Measurements from ENCODE around the gene CACNA1C.
"Not testable (repeated sequence)": the region's sequence is repeated elsewhere in the genome, so short reads cannot be mapped to it uniquely, and the experiment has no call there.

CACNA1C gene

GRCh38 chr12:2677142-2677880 lies 624.5 kb downstream of the CACNA1C start:
- DNase-seq (ENCODE audit: low read depth) = no peak

GRCh38 chr12:2678426-2678825 lies 625.6 kb downstream of the CACNA1C start:
- no peak for DNase-seq (ENCODE audit: low read depth)

GRCh38 chr12:2679068-2679815 lies 626.5 kb downstream of the CACNA1C start:
- no peak for DNase-seq (ENCODE audit: low read depth)

GRCh38 chr12:2679816-2680675 lies 627.3 kb downstream of the CACNA1C start:
- DNase-seq (ENCODE audit: low read depth) = no peak

GRCh38 chr12:2680676-2681039 lies 627.9 kb downstream of the CACNA1C start:
- no peak for DNase-seq (ENCODE audit: low read depth)

GRCh38 chr12:2681450-2682205 lies 628.8 kb downstream of the CACNA1C start:
- DNase-seq (ENCODE audit: low read depth) = no peak

GRCh38 chr12:2682296-2683251 lies 629.8 kb downstream of the CACNA1C start:
- DNase-seq (ENCODE audit: low read depth) = peak; percentile 64

- DNase-seq (ENCODE audit: low read depth) = peak; percentile 2
Observed at GRCh38 chr12:2683283-2684025, 630.7 kb downstream of the CACNA1C start.

GRCh38 chr12:2684026-2684325 lies 631.2 kb downstream of the CACNA1C start:
- DNase-seq (ENCODE audit: low read depth) = not testable (repeated sequence)

- DNase-seq (ENCODE audit: low read depth) = not testable (repeated sequence)
Observed at GRCh38 chr12:2685620-2686279, 633.0 kb downstream of the CACNA1C start.

GRCh38 chr12:2686280-2686646 lies 633.5 kb downstream of the CACNA1C start:
- no peak for DNase-seq (ENCODE audit: low read depth)

- no peak for DNase-seq (ENCODE audit: low read depth)
Observed at GRCh38 chr12:2687058-2687457, 634.3 kb downstream of the CACNA1C start.

- DNase-seq (ENCODE audit: low read depth) = no peak
Observed at GRCh38 chr12:2687726-2688125, 634.9 kb downstream of the CACNA1C start.

- no peak for DNase-seq (ENCODE audit: low read depth)
Observed at GRCh38 chr12:2688381-2688931, 635.7 kb downstream of the CACNA1C start.

GRCh38 chr12:2689393-2689792 lies 636.6 kb downstream of the CACNA1C start:
- no peak for DNase-seq (ENCODE audit: low read depth)

GRCh38 chr12:2689879-2690278 lies 637.1 kb downstream of the CACNA1C start:
- no peak for DNase-seq (ENCODE audit: low read depth)

GRCh38 chr12:2690348-2691005 lies 637.7 kb downstream of the CACNA1C start:
- no peak for DNase-seq (ENCODE audit: low read depth)

GRCh38 chr12:2691006-2691344 lies 638.2 kb downstream of the CACNA1C start:
- no peak for DNase-seq (ENCODE audit: low read depth)
